ENCODE measurements around the gene LRIT2. TPM values are rescaled to one million over a fixed set of nuclear protein-coding genes. Genes with fewer than 3 reads are reported as not detected.
A peak's percentile ranks its signal among the peaks of the same experiment; 100 is the strongest.

The LRIT2 gene
- total RNA-seq, 2 experiments from 2014 or later = not detected

- DNase-seq = peak; percentile 12
- Mint-ChIP-seq H3K27ac (no peak overlapping the region), H3K9me3 (no peaks in the 10 kb centered on the region), H3K27me3 (peaks cover 11% of the 10 kb centered on the region), H3K4me1 (peaks cover 6% of the 10 kb centered on the region), H3K4me3 (no peak overlapping the region), H3K36me3 (ENCODE audit: low read depth) (no peaks in the 10 kb centered on the region)
- ChIA-PET POLR2A (no interaction called here), CTCF (interaction anchor here (0.8 to 2.1 kb wide), 12 partner anchors 10 to 330 kb away, joined by 3 to 15 read pairs (median 4); no protein-coding TSS in a partner anchor)
These were observed 32.1 kb upstream of the LRIT2 start for GRCh38 chr10:84257343-84258020.

- H3K9me3 Mint-ChIP-seq = no peaks in the 10 kb centered on the region
- peak; percentile 43 for DNase-seq
- ChIA-PET CTCF (interaction anchor here (0.6 to 2.1 kb wide), 13 partner anchors 11 to 343 kb away, joined by 3 to 15 read pairs (median 4); no protein-coding TSS in a partner anchor), POLR2A (no interaction called here)
- H3K36me3 Mint-ChIP-seq (ENCODE audit: low read depth) = no peaks in the 10 kb centered on the region
- peaks cover 14% of the 10 kb centered on the region for H3K27me3 Mint-ChIP-seq
- peaks cover 6% of the 10 kb centered on the region for H3K4me1 Mint-ChIP-seq
- no peak overlapping the region for H3K4me3 Mint-ChIP-seq
- no peak overlapping the region for H3K27ac Mint-ChIP-seq
These were observed 31.4 kb upstream of the LRIT2 start for GRCh38 chr10:84256510-84257342.

GRCh38 chr10:84254552-84255478, 29.5 kb upstream of the LRIT2 start:
- Mint-ChIP-seq H3K36me3 (ENCODE audit: low read depth) (no peaks in the 10 kb centered on the region), H3K27ac (no peak overlapping the region), H3K4me1 (peaks cover 6% of the 10 kb centered on the region), H3K9me3 (no peaks in the 10 kb centered on the region), H3K27me3 (peaks cover 12% of the 10 kb centered on the region), H3K4me3 (no peak overlapping the region)
- CTCF ChIA-PET = interaction anchor here (0.9 to 1.5 kb wide), 2 partner anchors 12 to 282 kb away, joined by 3 to 4 read pairs; no protein-coding TSS in a partner anchor
- DNase-seq = no peak
- POLR2A ChIA-PET = no interaction called here

GRCh38 chr10:84248794-84249193, 23.4 kb upstream of the LRIT2 start:
- Mint-ChIP-seq H3K36me3 (ENCODE audit: low read depth) (no peaks in the 10 kb centered on the region), H3K27me3 (peaks cover 8% of the 10 kb centered on the region), H3K27ac (no peak overlapping the region), H3K9me3 (no peaks in the 10 kb centered on the region), H3K4me1 (no peaks in the 10 kb centered on the region), H3K4me3 (no peak overlapping the region)
- no peak for DNase-seq
- POLR2A ChIA-PET = no interaction called here
- CTCF ChIA-PET = interaction anchor here (1.1 to 1.4 kb wide), 2 partner anchors 101 to 288 kb away, joined by 3 read pairs; no protein-coding TSS in a partner anchor

- H3K27me3 Mint-ChIP-seq = peaks cover 8% of the 10 kb centered on the region
- no peaks in the 10 kb centered on the region for H3K9me3 Mint-ChIP-seq
- no peak overlapping the region for H3K27ac Mint-ChIP-seq
- H3K4me3 Mint-ChIP-seq = no peak overlapping the region
- no peaks in the 10 kb centered on the region for H3K4me1 Mint-ChIP-seq
- no peaks in the 10 kb centered on the region for H3K36me3 Mint-ChIP-seq (ENCODE audit: low read depth)
- DNase-seq = no peak
- ChIA-PET POLR2A (no interaction called here), CTCF (no interaction called here)
These were observed 22.2 kb upstream of the LRIT2 start for GRCh38 chr10:84247496-84247895.

GRCh38 chr10:84244651-84245270, 19.4 kb upstream of the LRIT2 start, which contains the start of gene RGR:
Gene RGR (plus strand): TSS chr10:84245053. CDS start chr10:84245091, 38 bp downstream.
- Mint-ChIP-seq H3K27ac (no peak within 1 kb of the TSS), H3K4me1 (no peaks in the 10 kb centered on the region), H3K27me3 (peaks cover 6% of the 10 kb centered on the region), H3K36me3 (ENCODE audit: low read depth) (no peaks in the 10 kb centered on the region), H3K9me3 (no peaks in the 10 kb centered on the region), H3K4me3 (no peak within 1 kb of the TSS)
- ChIA-PET POLR2A (no interaction called here), CTCF (no interaction called here)
- DNase-seq = no peak

- POLR2A ChIA-PET = no interaction called here
- H3K4me1 Mint-ChIP-seq = no peaks in the 10 kb centered on the region
- peaks cover 7% of the 10 kb centered on the region for H3K27me3 Mint-ChIP-seq
- H3K36me3 Mint-ChIP-seq (ENCODE audit: low read depth) = no peaks in the 10 kb centered on the region
- H3K4me3 Mint-ChIP-seq = no peak overlapping the region
- CTCF ChIA-PET = no interaction called here
- H3K27ac Mint-ChIP-seq = no peak overlapping the region
- no peaks in the 10 kb centered on the region for H3K9me3 Mint-ChIP-seq
- no peak for DNase-seq
These were observed 18.4 kb upstream of the LRIT2 start for GRCh38 chr10:84243759-84244158.

- no peak for DNase-seq
- CTCF ChIA-PET = no interaction called here
These were observed 15.9 kb upstream of the LRIT2 start, which contains the start of gene LRIT1 for GRCh38 chr10:84241185-84241790. Gene LRIT1 (minus strand): TSS chr10:84241546. CDS start chr10:84241439, 107 bp downstream.

GRCh38 chr10:84238909-84239308, 13.6 kb upstream of the LRIT2 start:
- DNase-seq = no peak
- CTCF ChIA-PET = no interaction called here
- Mint-ChIP-seq H3K4me3 (no peak overlapping the region), H3K4me1 (no peaks in the 10 kb centered on the region), H3K27me3 (peaks cover 6% of the 10 kb centered on the region), H3K27ac (no peak overlapping the region), H3K9me3 (no peaks in the 10 kb centered on the region), H3K36me3 (ENCODE audit: low read depth) (no peaks in the 10 kb centered on the region)
- POLR2A ChIA-PET = no interaction called here

More at GRCh38 chr10:84241185-84241790, 15.9 kb upstream of the LRIT2 start, which contains the start of gene LRIT1:
- H3K9me3 Mint-ChIP-seq = no peaks in the 10 kb centered on the region
- POLR2A ChIA-PET = no interaction called here
- no peak within 1 kb of the TSS for H3K27ac Mint-ChIP-seq
- no peak within 1 kb of the TSS for H3K4me3 Mint-ChIP-seq
- H3K4me1 Mint-ChIP-seq = no peaks in the 10 kb centered on the region
- no peaks in the 10 kb centered on the region for H3K36me3 Mint-ChIP-seq (ENCODE audit: low read depth)
- peaks cover 9% of the 10 kb centered on the region for H3K27me3 Mint-ChIP-seq

GRCh38 chr10:84237199-84238051, 12.1 kb upstream of the LRIT2 start:
- Mint-ChIP-seq H3K27ac (no peak overlapping the region), H3K36me3 (ENCODE audit: low read depth) (no peaks in the 10 kb centered on the region), H3K27me3 (peaks cover 6% of the 10 kb centered on the region), H3K4me3 (no peak overlapping the region), H3K9me3 (no peaks in the 10 kb centered on the region), H3K4me1 (no peaks in the 10 kb centered on the region)
- POLR2A ChIA-PET = no interaction called here
- CTCF ChIA-PET = interaction anchor here (1.1 to 1.6 kb wide), 2 partner anchors 27 to 300 kb away, joined by 3 to 4 read pairs; no protein-coding TSS in a partner anchor
- DNase-seq = no peak

GRCh38 chr10:84236807-84237198, 11.5 kb upstream of the LRIT2 start:
- ChIA-PET POLR2A (no interaction called here), CTCF (interaction anchor here (1.1 to 1.6 kb wide), 2 partner anchors 28 to 301 kb away, joined by 3 to 4 read pairs; no protein-coding TSS in a partner anchor)
- Mint-ChIP-seq H3K36me3 (ENCODE audit: low read depth) (no peaks in the 10 kb centered on the region), H3K9me3 (no peaks in the 10 kb centered on the region), H3K27me3 (peaks cover 6% of the 10 kb centered on the region), H3K27ac (no peak overlapping the region), H3K4me3 (no peak overlapping the region), H3K4me1 (no peaks in the 10 kb centered on the region)
- no peak for DNase-seq

All from activated CD4-positive, alpha-beta memory T cell treated with anti-CD3 and anti-CD28 coated beads, Interleukin-2, amount 10 ng/mL, durations not matched to agents 7 days and 5 days (primary cell).